GM18951 (cell line): ENCODE results near the gene GALNT5.
"Not testable (repeated sequence)": the region's sequence is repeated elsewhere in the genome, so short reads cannot be mapped to it uniquely, and the experiment has no call there.

Experiments used
- POLR2A ChIP-seq: IDR thresholded peaks from 4 replicates; pipeline ENCODE4 v1.6.1; 2011; ENCODE audit warnings: mild to moderate bottlenecking; ENCODE audit not compliant: insufficient read length, insufficient read depth; ENCODE audit errors: extremely low read depth
- in situ Hi-C: fragments of 300-500 bp; cut with MboI; formaldehyde crosslinking; loops from one replicate; pipeline ENCODE4 v1.12.0; 2022; ENCODE audit warnings: low sequenced_read_pairs, mixed read lengths, inconsistent platforms; ENCODE audit not compliant: unreplicated experiment

GALNT5 gene

GRCh38 chr2:157327200-157327599 lies 69.7 kb downstream of the GALNT5 start:
- in situ Hi-C loops: no loop called here
- TF ChIP-seq POLR2A: no peak

GRCh38 chr2:157327621-157328500 lies 70.4 kb downstream of the GALNT5 start:
- TF ChIP-seq POLR2A: no peak
- in situ Hi-C loops: no loop called here

- in situ Hi-C loops: no loop called here
- no peak for TF ChIP-seq POLR2A
These were observed 72.0 kb downstream of the GALNT5 start for GRCh38 chr2:157329524-157329923.

GRCh38 chr2:157333304-157334047 lies 76.0 kb downstream of the GALNT5 start:
- in situ Hi-C loops: loop anchor here (10.0 kb wide), 1 partner anchor 151 kb away; no protein-coding TSS in a partner anchor

GRCh38 chr2:157334335-157334734 lies 76.8 kb downstream of the GALNT5 start:
- TF ChIP-seq POLR2A: no peak
- in situ Hi-C loops: loop anchor here (10.0 kb wide), 1 partner anchor 150 kb away; no protein-coding TSS in a partner anchor

More at GRCh38 chr2:157333304-157334047, 76.0 kb downstream of the GALNT5 start:
- TF ChIP-seq POLR2A: no peak

GRCh38 chr2:157334797-157335196 lies 77.3 kb downstream of the GALNT5 start:
- in situ Hi-C loops: loop anchor here (10.0 kb wide), 1 partner anchor 150 kb away; no protein-coding TSS in a partner anchor
- no peak for TF ChIP-seq POLR2A

GRCh38 chr2:157336137-157337010 lies 78.9 kb downstream of the GALNT5 start:
- no peak for TF ChIP-seq POLR2A
- in situ Hi-C loops: loop anchor here (10.0 kb wide), 1 partner anchor 148 kb away; no protein-coding TSS in a partner anchor

- in situ Hi-C loops: loop anchor here (10.0 kb wide), 1 partner anchor 147 kb away; no protein-coding TSS in a partner anchor
- TF ChIP-seq POLR2A: no peak
These were observed 80.5 kb downstream of the GALNT5 start for GRCh38 chr2:157337978-157338377.

GRCh38 chr2:157339965-157340655 lies 82.6 kb downstream of the GALNT5 start:
- in situ Hi-C loops: loop anchor here (10.0 kb wide), 1 partner anchor 145 kb away; no protein-coding TSS in a partner anchor
- TF ChIP-seq POLR2A: no peak

GRCh38 chr2:157341381-157341780 lies 83.9 kb downstream of the GALNT5 start:
- in situ Hi-C loops: not testable (repeated sequence)

- in situ Hi-C loops: no loop called here
- TF ChIP-seq POLR2A: no peak
These were observed 88.3 kb downstream of the GALNT5 start for GRCh38 chr2:157345647-157346389.
